B cell (primary cell): ENCODE data around the gene RTN4RL2.

Experiments
- CTCF ChIP-seq: fragments of 200-600 bp; IDR thresholded peaks from one replicate; pipeline ENCODE4 v1.8.0; 2022; ENCODE audit warnings: antibody characterized with exemption, mild to moderate bottlenecking
- EZH2 ChIP-seq: IDR thresholded peaks from 2 replicates; pipeline ENCODE4 v1.6.1; 2012; ENCODE audit warnings: borderline replicate concordance, low read depth, mild to moderate bottlenecking, moderate library complexity, low read length; ENCODE audit not compliant: insufficient read depth, poor library complexity, severe bottlenecking

- TF ChIP-seq EZH2 (no peak), CTCF (no peak)
Observed at GRCh38 chr11:57504511-57504910, 44.2 kb downstream of the RTN4RL2 start.
